ENCODE results near the gene RAB11FIP2.

The RAB11FIP2 gene

DNA sequence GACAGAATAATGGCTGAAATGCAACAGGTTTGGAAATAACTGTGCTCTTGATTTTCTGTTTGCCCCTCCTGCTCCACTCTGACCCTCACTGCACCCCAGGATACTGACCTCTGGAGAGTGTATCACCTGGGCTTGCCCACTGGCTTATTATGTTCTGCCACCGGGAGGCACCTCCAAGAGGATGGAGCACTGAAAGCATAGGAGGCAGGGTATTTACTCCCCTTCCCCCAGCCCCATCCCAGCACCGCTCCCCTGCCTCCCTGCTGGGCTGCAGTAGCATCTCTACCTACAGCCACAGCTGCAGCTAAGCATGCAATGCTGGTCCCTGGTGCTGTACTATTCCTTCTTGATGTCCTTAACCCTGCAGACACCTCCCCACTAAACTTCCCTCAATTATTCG is 26.4 kb downstream of the RAB11FIP2 start:
- Mint-ChIP-seq H3K36me3 (ENCODE audit: low read depth) (no peaks in the 10 kb centered on the region), H3K4me3 (no peak overlapping the region), H3K27ac (no peak overlapping the region), H3K9me3 (no peaks in the 10 kb centered on the region), H3K27me3 (ENCODE audit: low read depth) (no peaks in the 10 kb centered on the region), H3K4me1 (ENCODE audit: low read depth) (no peaks in the 10 kb centered on the region)
- no peak for DNase-seq (ENCODE audit: low spot score)

DNA sequence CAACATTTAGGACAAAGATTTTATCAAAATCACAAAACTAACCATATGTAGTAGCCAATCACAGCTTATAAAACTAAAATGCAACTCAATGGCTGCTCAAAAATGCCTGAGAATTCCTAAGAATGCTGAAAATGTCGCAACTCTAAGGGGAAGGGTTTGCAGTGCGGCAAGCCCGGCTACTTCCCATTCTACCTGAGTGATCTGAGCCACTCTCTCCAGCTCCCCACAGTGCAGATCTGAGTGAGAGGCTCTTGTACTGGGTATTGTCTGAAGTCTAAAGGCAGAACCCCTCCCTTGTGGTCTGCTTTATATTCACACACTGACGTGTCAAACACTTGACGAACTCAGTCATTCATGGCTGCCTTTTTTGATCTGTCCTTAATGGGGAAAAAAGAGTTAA is 28.9 kb downstream of the RAB11FIP2 start:
- Mint-ChIP-seq H3K4me3 (no peak overlapping the region), H3K36me3 (ENCODE audit: low read depth) (peaks cover 4% of the 10 kb centered on the region), H3K27ac (no peak overlapping the region), H3K4me1 (ENCODE audit: low read depth) (no peaks in the 10 kb centered on the region), H3K27me3 (ENCODE audit: low read depth) (no peaks in the 10 kb centered on the region), H3K9me3 (no peaks in the 10 kb centered on the region)
- no peak for DNase-seq (ENCODE audit: low spot score)

DNA sequence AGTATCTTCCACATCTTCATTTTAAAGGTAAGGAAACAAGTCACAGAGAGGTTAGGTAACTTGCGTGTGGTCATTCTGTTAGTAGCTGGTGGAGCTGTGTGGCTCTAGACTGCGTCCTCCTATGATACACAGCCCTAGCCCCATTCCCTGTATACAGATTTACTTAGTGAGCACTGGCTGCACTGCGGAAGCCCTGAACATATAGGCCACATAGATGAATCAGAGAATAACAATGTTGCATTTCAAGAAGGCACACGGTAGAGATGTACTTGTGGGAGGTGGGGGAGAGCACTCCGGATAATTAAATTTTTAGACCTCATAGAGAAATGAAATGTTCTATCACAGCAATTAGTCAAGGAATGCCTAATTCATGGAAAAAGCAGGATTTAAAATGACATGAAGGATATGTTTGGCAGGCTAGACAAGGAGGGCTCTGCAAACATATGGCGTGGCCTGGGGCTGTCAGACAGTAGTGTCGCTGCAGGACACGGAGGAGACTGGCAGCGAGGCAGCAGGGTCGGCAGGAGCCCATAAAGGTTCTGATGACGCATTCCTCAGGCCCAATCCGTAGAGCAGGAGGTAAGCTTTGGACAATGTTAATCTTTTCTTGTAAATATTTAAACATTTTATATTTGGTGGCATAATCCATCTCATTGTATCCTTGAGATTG is 29.5 kb downstream of the RAB11FIP2 start:
- Mint-ChIP-seq H3K4me1 (ENCODE audit: low read depth) (no peaks in the 10 kb centered on the region), H3K4me3 (no peak overlapping the region)
- no peak for DNase-seq (ENCODE audit: low spot score)

DNA sequence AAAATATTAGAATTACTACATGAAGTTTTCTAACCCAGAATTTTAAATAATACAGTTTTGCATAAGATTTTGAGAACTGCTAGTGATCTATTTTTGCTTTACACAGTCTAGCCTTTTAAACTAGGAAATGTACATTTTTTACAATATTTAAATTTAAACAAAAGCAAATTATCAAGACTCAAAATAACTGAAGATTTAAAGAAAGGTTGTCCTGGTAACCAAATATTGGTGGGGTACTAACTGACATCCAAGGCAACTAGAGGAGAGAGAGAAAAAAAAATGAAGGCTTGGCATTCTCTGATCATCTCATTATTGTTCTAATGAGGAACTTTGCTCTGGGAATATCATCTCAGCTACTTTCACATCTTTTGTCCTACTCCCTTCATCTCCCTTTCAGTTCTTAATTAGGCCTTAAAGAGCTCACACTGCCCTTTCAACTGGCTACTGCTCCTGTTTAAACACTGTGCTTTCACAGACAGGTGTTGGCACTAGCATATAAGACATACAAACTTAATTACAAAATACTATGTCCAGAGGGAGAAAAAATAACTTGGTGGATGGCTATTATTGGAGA is 33.7 kb downstream of the RAB11FIP2 start:
- no peak for DNase-seq (ENCODE audit: low spot score)
- no peaks in the 10 kb centered on the region for H3K27me3 Mint-ChIP-seq (ENCODE audit: low read depth)
- H3K27ac Mint-ChIP-seq = no peak overlapping the region
- no peaks in the 10 kb centered on the region for H3K4me1 Mint-ChIP-seq (ENCODE audit: low read depth)
- peaks cover 8% of the 10 kb centered on the region for H3K36me3 Mint-ChIP-seq (ENCODE audit: low read depth)
- H3K4me3 Mint-ChIP-seq = no peak overlapping the region
- no peaks in the 10 kb centered on the region for H3K9me3 Mint-ChIP-seq

More for the DNA sequence above, 29.5 kb downstream of the RAB11FIP2 start:
- peaks cover 4% of the 10 kb centered on the region for H3K36me3 Mint-ChIP-seq (ENCODE audit: low read depth)
- H3K9me3 Mint-ChIP-seq = no peaks in the 10 kb centered on the region
- no peaks in the 10 kb centered on the region for H3K27me3 Mint-ChIP-seq (ENCODE audit: low read depth)
- H3K27ac Mint-ChIP-seq = no peak overlapping the region

DNA sequence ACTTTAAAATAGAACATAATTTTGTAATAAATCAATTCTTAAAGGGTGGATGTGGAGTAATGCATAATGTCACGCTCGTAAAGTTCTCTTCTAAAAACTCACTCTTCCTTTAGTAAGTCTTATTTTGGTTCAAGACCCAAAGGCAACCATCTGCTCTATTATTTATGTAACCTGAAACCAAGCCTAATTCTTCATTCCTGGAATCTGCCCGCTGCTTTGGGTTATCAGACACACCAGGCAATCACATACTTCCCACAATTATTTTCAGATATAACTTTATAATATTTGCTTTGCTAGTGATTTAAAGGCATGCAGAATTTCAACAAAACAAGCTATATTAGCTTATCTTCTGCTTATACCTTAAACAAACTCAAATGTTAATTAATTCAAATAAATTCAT is 39.0 kb downstream of the RAB11FIP2 start:
- Mint-ChIP-seq H3K27ac (no peak overlapping the region), H3K36me3 (ENCODE audit: low read depth) (peaks cover 25% of the 10 kb centered on the region), H3K4me3 (no peak overlapping the region), H3K4me1 (ENCODE audit: low read depth) (peaks cover under 1% of the 10 kb centered on the region), H3K27me3 (ENCODE audit: low read depth) (no peaks in the 10 kb centered on the region), H3K9me3 (no peaks in the 10 kb centered on the region)
- no peak for DNase-seq (ENCODE audit: low spot score)

DNA sequence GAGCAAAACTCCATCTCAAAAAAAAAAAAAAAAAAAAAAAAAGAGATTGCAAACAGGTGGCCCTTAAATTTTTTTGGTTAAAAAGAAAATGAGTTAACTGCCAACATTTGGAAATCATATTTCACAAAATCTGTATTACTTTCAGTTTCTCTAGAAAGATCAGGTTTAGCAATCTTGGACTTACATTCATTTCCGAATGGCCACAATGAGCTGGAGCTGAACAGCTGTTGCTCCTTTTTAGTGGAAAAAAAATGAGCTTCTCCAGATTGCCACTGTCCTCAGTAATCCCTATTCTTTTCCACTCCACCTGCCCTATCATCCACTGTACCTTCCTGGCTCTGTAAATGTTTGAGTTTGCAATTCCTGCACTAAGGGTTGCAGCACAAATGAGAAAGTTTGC is 43.6 kb downstream of the RAB11FIP2 start:
- H3K27me3 Mint-ChIP-seq (ENCODE audit: low read depth) = no peaks in the 10 kb centered on the region
- H3K27ac Mint-ChIP-seq = peak overlapping the region; percentile 3
- H3K9me3 Mint-ChIP-seq = no peaks in the 10 kb centered on the region
- no peak for DNase-seq (ENCODE audit: low spot score)
- peaks cover 5% of the 10 kb centered on the region for H3K4me1 Mint-ChIP-seq (ENCODE audit: low read depth)
- H3K4me3 Mint-ChIP-seq = no peak overlapping the region
- peaks cover 30% of the 10 kb centered on the region for H3K36me3 Mint-ChIP-seq (ENCODE audit: low read depth)

DNA sequence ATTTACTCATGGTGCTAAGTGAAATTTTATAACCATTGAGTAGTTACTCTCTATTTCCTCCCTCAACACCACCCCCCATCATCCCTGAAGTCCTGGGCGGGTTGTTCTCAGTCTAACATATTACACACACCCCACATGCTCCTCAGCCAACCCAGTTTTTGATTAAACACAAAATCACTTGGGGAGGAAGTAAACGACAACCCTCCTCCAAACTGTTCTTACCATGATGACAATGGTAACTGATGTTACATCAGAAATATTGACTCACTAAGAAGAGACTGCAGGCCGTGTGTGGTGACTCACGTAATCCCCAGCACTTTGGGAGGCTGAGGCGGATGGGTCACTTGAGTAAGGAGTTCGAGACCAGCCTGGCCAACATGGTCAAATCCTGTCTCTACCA is 44.2 kb downstream of the RAB11FIP2 start:
- no peaks in the 10 kb centered on the region for H3K27me3 Mint-ChIP-seq (ENCODE audit: low read depth)
- H3K27ac Mint-ChIP-seq = no peak overlapping the region

DNA sequence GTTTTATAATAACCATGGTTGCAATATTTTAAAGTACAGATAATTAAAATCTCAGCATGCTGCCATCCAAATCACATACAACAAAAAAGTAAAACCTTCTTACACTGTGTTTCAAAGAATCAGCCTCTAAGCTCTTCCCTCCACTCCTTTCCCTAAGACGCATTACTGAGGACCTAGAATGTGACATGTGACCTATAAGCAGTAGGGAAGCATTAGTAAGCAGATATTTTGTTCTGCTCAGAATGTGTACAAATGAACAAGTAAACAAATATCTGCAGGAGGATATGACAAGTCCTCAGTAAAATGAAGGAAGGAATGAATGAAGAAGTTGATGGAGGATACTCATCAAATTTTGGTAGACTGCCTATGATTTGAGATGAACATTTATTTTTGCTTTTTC is 49.1 kb downstream of the RAB11FIP2 start:
- no peak for DNase-seq (ENCODE audit: low spot score)
- no peaks in the 10 kb centered on the region for H3K27me3 Mint-ChIP-seq (ENCODE audit: low read depth)
- peaks cover 8% of the 10 kb centered on the region for H3K36me3 Mint-ChIP-seq (ENCODE audit: low read depth)

More for the DNA sequence above, 44.2 kb downstream of the RAB11FIP2 start:
- no peaks in the 10 kb centered on the region for H3K9me3 Mint-ChIP-seq
- H3K36me3 Mint-ChIP-seq (ENCODE audit: low read depth) = peaks cover 29% of the 10 kb centered on the region
- DNase-seq (ENCODE audit: low spot score) = no peak
- no peak overlapping the region for H3K4me3 Mint-ChIP-seq
- H3K4me1 Mint-ChIP-seq (ENCODE audit: low read depth) = peaks cover 5% of the 10 kb centered on the region

DNA sequence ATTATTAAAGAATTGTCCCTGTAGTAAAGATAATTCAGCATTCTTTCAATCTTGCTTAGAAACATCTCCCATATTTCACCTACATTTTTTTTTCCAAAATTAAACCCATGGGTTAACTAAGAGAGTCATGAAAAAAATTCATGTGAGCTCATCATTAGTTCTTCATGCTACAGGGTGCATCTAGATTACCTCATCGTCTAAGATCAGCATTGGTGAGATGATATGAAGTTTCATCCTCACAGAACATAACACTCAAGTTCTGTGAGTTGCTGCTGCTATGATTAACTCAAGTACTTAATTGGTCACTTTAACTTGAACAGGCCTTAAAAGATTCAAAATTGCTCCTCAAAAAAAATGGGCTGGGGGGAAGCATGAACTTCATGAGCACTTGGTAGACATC is 50.0 kb downstream of the RAB11FIP2 start:
- H3K36me3 Mint-ChIP-seq (ENCODE audit: low read depth) = peaks cover 3% of the 10 kb centered on the region

More for the DNA sequence above, 49.1 kb downstream of the RAB11FIP2 start:
- H3K9me3 Mint-ChIP-seq = no peaks in the 10 kb centered on the region
- peaks cover 4% of the 10 kb centered on the region for H3K4me1 Mint-ChIP-seq (ENCODE audit: low read depth)
- no peak overlapping the region for H3K4me3 Mint-ChIP-seq
- no peak overlapping the region for H3K27ac Mint-ChIP-seq

DNA sequence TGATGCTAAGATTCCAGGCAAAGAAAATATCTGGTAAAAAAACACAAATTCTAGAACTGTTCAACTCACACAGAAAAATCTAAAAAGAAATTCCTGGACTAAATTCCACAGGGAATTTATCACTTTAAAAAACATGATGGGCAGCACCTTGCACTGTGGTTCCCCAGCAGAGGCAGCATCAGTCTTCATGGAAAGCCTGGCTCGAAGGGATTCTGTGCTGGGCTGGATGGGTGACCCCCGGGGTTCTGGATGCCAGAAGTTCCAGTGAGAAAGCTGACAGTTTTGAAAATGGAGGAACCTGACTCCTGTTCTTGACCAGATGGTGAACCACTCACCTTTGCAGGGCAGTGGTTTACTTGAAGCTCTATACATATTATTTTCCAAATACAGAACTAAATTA is 52.0 kb downstream of the RAB11FIP2 start:
- Mint-ChIP-seq H3K4me3 (no peak overlapping the region), H3K27me3 (ENCODE audit: low read depth) (no peaks in the 10 kb centered on the region), H3K27ac (no peak overlapping the region), H3K9me3 (no peaks in the 10 kb centered on the region), H3K36me3 (ENCODE audit: low read depth) (no peaks in the 10 kb centered on the region), H3K4me1 (ENCODE audit: low read depth) (no peaks in the 10 kb centered on the region)
- no peak for DNase-seq (ENCODE audit: low spot score)

More for the DNA sequence above, 50.0 kb downstream of the RAB11FIP2 start:
- no peak overlapping the region for H3K27ac Mint-ChIP-seq
- no peaks in the 10 kb centered on the region for H3K4me1 Mint-ChIP-seq (ENCODE audit: low read depth)
- no peaks in the 10 kb centered on the region for H3K9me3 Mint-ChIP-seq
- H3K27me3 Mint-ChIP-seq (ENCODE audit: low read depth) = no peaks in the 10 kb centered on the region
- no peak overlapping the region for H3K4me3 Mint-ChIP-seq
- no peak for DNase-seq (ENCODE audit: low spot score)

DNA sequence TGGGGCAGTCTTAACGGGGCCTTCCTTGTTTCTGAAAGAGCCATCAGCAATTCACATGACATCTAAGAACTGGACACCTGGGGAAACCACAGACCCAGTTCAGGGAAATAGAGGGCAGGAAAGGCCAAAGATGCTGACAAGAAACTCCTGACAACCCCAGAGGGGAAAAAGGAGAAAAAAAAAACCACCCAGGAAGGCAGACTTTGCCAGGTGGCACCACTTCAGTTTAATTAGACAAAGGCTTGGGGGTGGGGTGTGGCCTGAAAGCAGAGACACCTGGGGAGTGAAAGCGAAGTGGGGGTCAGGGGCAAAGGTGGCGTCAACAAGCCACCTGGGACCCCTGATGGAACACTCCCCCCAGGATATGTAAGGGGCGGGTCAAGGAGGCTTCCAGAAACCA is 53.6 kb downstream of the RAB11FIP2 start:
- H3K4me3 Mint-ChIP-seq = no peak overlapping the region
- no peak overlapping the region for H3K27ac Mint-ChIP-seq
- no peak for DNase-seq (ENCODE audit: low spot score)
- no peaks in the 10 kb centered on the region for H3K36me3 Mint-ChIP-seq (ENCODE audit: low read depth)
- H3K27me3 Mint-ChIP-seq (ENCODE audit: low read depth) = no peaks in the 10 kb centered on the region
- no peaks in the 10 kb centered on the region for H3K9me3 Mint-ChIP-seq
- no peaks in the 10 kb centered on the region for H3K4me1 Mint-ChIP-seq (ENCODE audit: low read depth)

DNA sequence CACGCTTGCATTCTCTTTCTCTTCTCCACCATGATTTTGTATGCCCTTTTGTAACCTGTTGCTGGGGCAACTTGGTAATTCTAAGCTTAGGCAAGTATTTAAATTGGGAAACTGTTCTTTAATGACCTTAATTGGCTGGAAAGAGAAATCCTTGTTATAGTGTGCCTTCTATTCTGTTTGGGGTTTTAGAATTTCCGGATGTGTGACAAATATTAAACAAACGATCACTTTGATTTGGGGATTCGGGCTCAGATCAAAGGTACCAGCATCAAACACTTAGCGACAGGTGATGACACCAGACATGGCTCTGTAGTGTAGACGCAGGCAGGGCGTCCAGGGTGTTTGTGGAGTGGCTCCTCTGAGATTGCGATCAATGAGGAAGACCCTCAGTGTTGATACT is 55.0 kb downstream of the RAB11FIP2 start:
- Mint-ChIP-seq H3K36me3 (ENCODE audit: low read depth) (no peaks in the 10 kb centered on the region), H3K27ac (no peak overlapping the region), H3K9me3 (peaks cover 4% of the 10 kb centered on the region), H3K4me3 (no peak overlapping the region), H3K4me1 (ENCODE audit: low read depth) (no peaks in the 10 kb centered on the region), H3K27me3 (ENCODE audit: low read depth) (no peaks in the 10 kb centered on the region)
- no peak for DNase-seq (ENCODE audit: low spot score)

DNA sequence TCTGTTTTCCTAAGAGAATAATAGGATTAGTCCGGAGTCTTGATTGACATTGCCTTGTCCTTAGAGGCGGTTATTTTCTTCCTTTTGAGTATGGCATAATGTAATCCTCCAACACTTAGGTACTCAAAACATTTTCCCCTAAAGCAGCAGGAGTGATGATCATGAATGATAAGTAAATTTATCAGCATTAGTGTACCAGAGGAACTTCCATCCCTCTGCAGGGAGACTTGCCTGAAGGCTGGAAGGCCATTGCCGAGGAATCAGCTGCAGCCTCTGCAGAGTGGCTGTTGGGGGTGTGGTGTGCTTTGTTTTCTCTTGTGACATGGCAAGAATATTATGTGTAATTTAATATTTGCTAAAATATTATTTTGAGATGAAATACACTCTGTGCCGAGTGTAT is 56.8 kb downstream of the RAB11FIP2 start:
- Mint-ChIP-seq H3K27ac (no peak overlapping the region), H3K36me3 (ENCODE audit: low read depth) (no peaks in the 10 kb centered on the region), H3K9me3 (peaks cover 4% of the 10 kb centered on the region), H3K4me3 (no peak overlapping the region), H3K27me3 (ENCODE audit: low read depth) (no peaks in the 10 kb centered on the region), H3K4me1 (ENCODE audit: low read depth) (no peaks in the 10 kb centered on the region)
- no peak for DNase-seq (ENCODE audit: low spot score)

DNA sequence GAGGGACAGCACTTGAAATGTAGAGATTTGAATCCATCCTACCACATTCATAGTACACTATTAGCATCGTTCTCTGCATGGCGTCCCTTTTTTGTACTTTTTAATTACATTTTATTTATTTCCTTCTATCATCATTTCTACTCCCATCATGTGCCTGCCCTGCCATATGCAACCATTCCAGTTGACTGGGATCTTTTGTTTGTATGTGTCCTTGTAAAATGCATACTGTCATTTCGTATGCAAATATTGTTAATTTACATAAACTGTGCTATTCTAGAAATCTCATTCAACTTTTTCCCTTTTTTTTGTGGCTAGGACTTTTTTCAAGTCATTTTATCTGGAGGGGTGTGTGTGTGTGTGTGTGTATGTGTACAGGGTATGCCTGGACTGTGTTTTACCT is 57.9 kb downstream of the RAB11FIP2 start:
- Mint-ChIP-seq H3K9me3 (peaks cover 4% of the 10 kb centered on the region), H3K36me3 (ENCODE audit: low read depth) (no peaks in the 10 kb centered on the region), H3K27me3 (ENCODE audit: low read depth) (no peaks in the 10 kb centered on the region), H3K4me3 (no peak overlapping the region), H3K4me1 (ENCODE audit: low read depth) (no peaks in the 10 kb centered on the region), H3K27ac (no peak overlapping the region)
- DNase-seq (ENCODE audit: low spot score) = no peak
